H9 (cell line): ENCODE results near the gene TMEM106C. TPM values are rescaled to one million over a fixed set of nuclear protein-coding genes. Genes with fewer than 3 reads are reported as not detected.

Experiments
- DNase-seq: peaks from one replicate; pipeline ENCODE4 v3.0.0-alpha.2; 2017
- H2AFZ ChIP-seq: one replicate; pipeline ENCODE4 v1.6.1; 2013; ENCODE audit warnings: mild to moderate bottlenecking, low read length, control low read depth, moderate library complexity
- H2AK5ac ChIP-seq: 2 replicates; pipeline ENCODE4 v1.6.1; 2013; ENCODE audit warnings: low read length, control low read depth, mixed read lengths; ENCODE audit not compliant: insufficient read length
- H2BK120ac ChIP-seq: one replicate; pipeline ENCODE4 v1.6.1; 2013; ENCODE audit warnings: low read depth, mild to moderate bottlenecking, low read length, control low read depth, inconsistent platforms; ENCODE audit not compliant: poor library complexity, severe bottlenecking
- H2BK12ac ChIP-seq: 2 replicates; pipeline ENCODE4 v1.6.1; 2013; ENCODE audit warnings: low read length, control low read depth, mixed read lengths, low read depth; ENCODE audit not compliant: insufficient read length
- H2BK15ac ChIP-seq: 2 replicates; pipeline ENCODE4 v1.6.1; 2013; ENCODE audit warnings: low read depth, low read length, control low read depth
- H2BK20ac ChIP-seq: one replicate; pipeline ENCODE4 v1.6.1; 2013; ENCODE audit warnings: low read depth, mild to moderate bottlenecking, low read length, control low read depth, inconsistent platforms; ENCODE audit not compliant: poor library complexity, severe bottlenecking
- H2BK5ac ChIP-seq: 2 replicates; pipeline ENCODE4 v1.6.1; 2013; ENCODE audit warnings: low read length, control low read depth, mixed read lengths; ENCODE audit not compliant: insufficient read length
- H3K14ac ChIP-seq: 2 replicates; pipeline ENCODE4 v1.6.1; 2013; ENCODE audit warnings: low read length, control low read depth; ENCODE audit not compliant: insufficient read depth
- H3K18ac ChIP-seq: 2 replicates; pipeline ENCODE4 v1.6.1; 2013; ENCODE audit warnings: low read depth, mild to moderate bottlenecking, mixed read lengths, low read length, control low read depth; ENCODE audit not compliant: insufficient read length
- H3K23ac ChIP-seq: 2 replicates; pipeline ENCODE4 v1.6.1; 2013; ENCODE audit warnings: low read length, control low read depth, mixed read lengths, low read depth; ENCODE audit not compliant: insufficient read length
- H3K23me2 ChIP-seq: 2 replicates; pipeline ENCODE4 v1.6.1; 2013; ENCODE audit warnings: low read depth, mild to moderate bottlenecking, mixed read lengths, low read length, control low read depth; ENCODE audit not compliant: insufficient read length, poor library complexity, severe bottlenecking
- H3K27ac ChIP-seq: 2 replicates; pipeline ENCODE4 v1.5.1; 2013; ENCODE audit warnings: low read length, control low read depth, mixed read lengths, low read depth; ENCODE audit not compliant: insufficient read length
- H3K27me3 ChIP-seq: 2 replicates; pipeline ENCODE4 v1.6.1; 2013; ENCODE audit warnings: low read length, control low read depth, inconsistent platforms; ENCODE audit not compliant: insufficient read depth
- H3K4ac ChIP-seq: 2 replicates; pipeline ENCODE4 v1.6.1; 2013; ENCODE audit warnings: low read depth, mild to moderate bottlenecking, control low read depth, inconsistent platforms, low read length, moderate library complexity
- H3K4me1 ChIP-seq: 2 replicates; pipeline ENCODE4 v1.6.1; 2013; ENCODE audit warnings: low read length, control low read depth, inconsistent platforms; ENCODE audit not compliant: insufficient read depth
- H3K4me2 ChIP-seq: 2 replicates; pipeline ENCODE4 v1.6.1; 2013; ENCODE audit warnings: low read length, control low read depth, mixed read lengths; ENCODE audit not compliant: insufficient read length, insufficient read depth
- H3K56ac ChIP-seq: 2 replicates; pipeline ENCODE4 v1.6.1; 2013; ENCODE audit warnings: low read depth, mild to moderate bottlenecking, mixed read lengths, low read length, control low read depth; ENCODE audit not compliant: insufficient read length
- H3K79me1 ChIP-seq: 2 replicates; pipeline ENCODE4 v1.6.1; 2013; ENCODE audit warnings: low read depth, mild to moderate bottlenecking, moderate library complexity, low read length, control low read depth, inconsistent platforms; ENCODE audit not compliant: insufficient read depth, poor library complexity, severe bottlenecking
- H3K79me2 ChIP-seq: 2 replicates; pipeline ENCODE4 v1.6.1; 2013; ENCODE audit warnings: low read length, control low read depth, inconsistent platforms; ENCODE audit not compliant: insufficient read depth
- H3K9ac ChIP-seq: 2 replicates; pipeline ENCODE4 v1.6.1; 2013; ENCODE audit warnings: low read length, control low read depth, mixed read lengths; ENCODE audit not compliant: insufficient read length; ENCODE audit errors: extremely low read depth
- H3K9me3 ChIP-seq: one replicate; pipeline ENCODE4 v1.6.1; 2013; ENCODE audit warnings: low read depth, low read length, inconsistent platforms; ENCODE audit not compliant: control insufficient read depth
- H3T11ph ChIP-seq: one replicate; pipeline ENCODE4 v1.6.1; 2013; ENCODE audit warnings: mild to moderate bottlenecking, low read length, control low read depth, inconsistent platforms
- H4K20me1 ChIP-seq: one replicate; pipeline ENCODE4 v1.6.1; 2013; ENCODE audit not compliant: control insufficient read depth, insufficient read length, insufficient read depth
- H4K5ac ChIP-seq: 2 replicates; pipeline ENCODE4 v1.6.1; 2013; ENCODE audit warnings: low read depth, mild to moderate bottlenecking, mixed read lengths, low read length, control low read depth; ENCODE audit not compliant: insufficient read length
- H4K8ac ChIP-seq: replicated peaks from 2 replicates; pipeline ENCODE4 v1.6.1; 2013; ENCODE audit warnings: low read length, control low read depth, mixed read lengths, low read depth; ENCODE audit not compliant: insufficient read length
- H4K91ac ChIP-seq: 2 replicates; pipeline ENCODE4 v1.6.1; 2013; ENCODE audit warnings: low read depth, mild to moderate bottlenecking, moderate library complexity, mixed read lengths, low read length, control low read depth; ENCODE audit not compliant: insufficient read length
- H3K27ac Mint-ChIP-seq, 3 experiments: 2 replicates in 2 of 3; 3 replicates in 1 of 3; pipeline ENCODE4 v1.8.0; 2020 to 2021; ENCODE audit warnings: mixed read lengths in 3 of 3, mild to moderate bottlenecking in 1 of 3, moderate library complexity in 1 of 3
- H3K27me3 Mint-ChIP-seq: 2 replicates; pipeline ENCODE4 v1.8.0; 2021; ENCODE audit warnings: low read depth, mild to moderate bottlenecking, moderate library complexity, mixed read lengths
- H3K36me3 Mint-ChIP-seq, 3 experiments: 2 replicates in 2 of 3; 3 replicates in 1 of 3; pipeline ENCODE4 v1.8.0; 2020 to 2021; ENCODE audit warnings: low read depth in 3 of 3, mixed read lengths in 3 of 3; ENCODE audit not compliant: insufficient read depth in 1 of 3
- H3K4me1 Mint-ChIP-seq, 2 experiments: 2 replicates each; pipeline ENCODE4 v1.8.0; 2020; ENCODE audit warnings: mixed read lengths in 2 of 2
- H3K4me3 Mint-ChIP-seq, 2 experiments: 2 replicates in 1 of 2; 3 replicates in 1 of 2; pipeline ENCODE4 v1.8.0; 2020 to 2021; ENCODE audit warnings: mild to moderate bottlenecking in 2 of 2, mixed read lengths in 2 of 2, moderate library complexity in 1 of 2
- H3K9me3 Mint-ChIP-seq, 2 experiments: 2 replicates in 1 of 2; 3 replicates in 1 of 2; pipeline ENCODE4 v1.8.0; 2020; ENCODE audit warnings: mild to moderate bottlenecking in 2 of 2, mixed read lengths in 2 of 2, moderate library complexity in 1 of 2
- CTCF ChIP-seq: fragments of 200-600 bp; sonication (generic); conservative IDR thresholded peaks from 3 replicates; pipeline ENCODE4 v1.8.0; 2021; ENCODE audit warnings: antibody characterized with exemption, mild to moderate bottlenecking
- WGBS: extraction: QIAGEN DNeasy Blood & Tissue Kit; methylation state at CpG from one replicate; pipeline ENCODE4 v1.1.7; 2013; ENCODE audit warnings: missing lambda C conversion rate, low lambda C conversion rate, mixed read lengths; ENCODE audit not compliant: insufficient read length; ENCODE audit errors: extremely low coverage; 5-methylcytosine and 5-hydroxymethylcytosine counted together
- total RNA-seq: library from RNA; stranded (reverse); gene quantifications from 2 replicates; pipeline ENCODE4 v1.2.1, GENCODE V29; 2021

The TMEM106C gene
- total RNA-seq, 1 experiment from 2014 or later: 43.7 TPM

- no peaks in the 10 kb centered on the region for H3K4me1 ChIP-seq
- Mint-ChIP-seq H3K4me3 (no peak overlapping the region), H3K27me3 (peaks cover 33% of the 10 kb centered on the region), H3K4me1 (peaks cover 0 to 4% of the 10 kb centered on the region in 2 experiments; a peak in 1 of 4 replicates), H3K27ac (no peak overlapping the region; a peak in 1 of 7 replicates), H3K36me3 (no peaks in the 10 kb centered on the region), H3K9me3 (no peaks in the 10 kb centered on the region)
- H3K18ac ChIP-seq: no peak overlapping the region
- no peak overlapping the region for H3K4ac ChIP-seq
- whole genome bisulfite sequencing: no CpG with 5 or more reads among the region's 1 CpG
- no peak overlapping the region for H2BK20ac ChIP-seq
- H3K79me1 ChIP-seq: no peaks in the 10 kb centered on the region
- no peak overlapping the region for H2BK120ac ChIP-seq
- no peaks in the 10 kb centered on the region for H4K20me1 ChIP-seq
- H3K4me2 ChIP-seq: no peak overlapping the region
- no peak overlapping the region for H2AK5ac ChIP-seq
- no peak for DNase-seq
- H4K8ac ChIP-seq: no peak overlapping the region
- no peak overlapping the region for H3K9ac ChIP-seq
- H4K5ac ChIP-seq: no peak overlapping the region
- H3K27me3 ChIP-seq: no peaks in the 10 kb centered on the region
- H3K23me2 ChIP-seq: no peaks in the 10 kb centered on the region
- no peak overlapping the region for H2BK5ac ChIP-seq
- H3K79me2 ChIP-seq: no peaks in the 10 kb centered on the region
- no peak overlapping the region for H2BK15ac ChIP-seq
- no peak overlapping the region for H4K91ac ChIP-seq
- H3T11ph ChIP-seq: no peak overlapping the region
- no peak for TF ChIP-seq CTCF
- no peak overlapping the region for H3K14ac ChIP-seq
- no peak overlapping the region for H3K56ac ChIP-seq
- no peaks in the 10 kb centered on the region for H3K9me3 ChIP-seq
- H2BK12ac ChIP-seq: no peak overlapping the region
- H2AFZ ChIP-seq: no peak overlapping the region
- no peak overlapping the region for H3K23ac ChIP-seq
- no peak overlapping the region for H3K27ac ChIP-seq
Observed at GRCh38 chr12:47931187-47931586, 32.2 kb upstream of the TMEM106C start.
